ENCODE data around the gene LRSAM1.
A peak's percentile ranks its signal among the peaks of the same experiment; 100 is the strongest.

Gene LRSAM1

GRCh38 chr9:127535834-127536233, 84.5 kb downstream of the LRSAM1 start (continued):
- TF ChIP-seq CSRNP3 (CRISPR knock-in tag; IDR thresholded peaks at IDR 0.05): no peak
- no peak for TF ChIP-seq ZNF565 (CRISPR knock-in tag; conservative IDR thresholded peaks at IDR 0.05; ENCODE audit: low read depth)
- TF ChIP-seq ZFP30 (CRISPR knock-in tag; IDR thresholded peaks at IDR 0.05): no peak
- no peak for TF ChIP-seq CREB5 (CRISPR knock-in tag; IDR thresholded peaks at IDR 0.05; ENCODE audit: low read depth)
- no peak for TF ChIP-seq POU6F1 (CRISPR knock-in tag; IDR thresholded peaks at IDR 0.05; ENCODE audit: borderline replicate concordance, low read depth)

GRCh38 chr9:127536499-127536898, 85.2 kb downstream of the LRSAM1 start:
- TF ChIP-seq GLIS3 (CRISPR knock-in tag; IDR thresholded peaks at IDR 0.05) (no peak), CSDC2 (CRISPR knock-in tag; IDR thresholded peaks at IDR 0.05) (no peak), POU6F1 (CRISPR knock-in tag; IDR thresholded peaks at IDR 0.05; ENCODE audit: borderline replicate concordance, low read depth) (no peak), OSR1 (CRISPR knock-in tag; IDR thresholded peaks at IDR 0.05) (no peak), ZNF70 (CRISPR knock-in tag; IDR thresholded peaks at IDR 0.05) (no peak)
- no peak for ATAC-seq

GRCh38 chr9:127537014-127537413, 85.7 kb downstream of the LRSAM1 start:
- ATAC-seq: peak; percentile 6; the same call in 1 of the 3 replicates

More at GRCh38 chr9:127537014-127537413, 85.7 kb downstream of the LRSAM1 start:
- no peak for TF ChIP-seq ZC3H10 (CRISPR knock-in tag; IDR thresholded peaks at IDR 0.05)
- TF ChIP-seq GLIS3 (CRISPR knock-in tag; IDR thresholded peaks at IDR 0.05): no peak
- TF ChIP-seq ZNF70 (CRISPR knock-in tag; IDR thresholded peaks at IDR 0.05): no peak
- TF ChIP-seq PPARA (CRISPR knock-in tag; IDR thresholded peaks at IDR 0.05; ENCODE audit: borderline replicate concordance): no peak
- no peak for TF ChIP-seq TCF4 (CRISPR knock-in tag; IDR thresholded peaks at IDR 0.05; ENCODE audit: borderline replicate concordance)
- TF ChIP-seq POU6F1 (CRISPR knock-in tag; IDR thresholded peaks at IDR 0.05; ENCODE audit: borderline replicate concordance, low read depth): no peak
- TF ChIP-seq ZNF565 (CRISPR knock-in tag; conservative IDR thresholded peaks at IDR 0.05; ENCODE audit: low read depth): no peak
- TF ChIP-seq ZFP3 (CRISPR knock-in tag; IDR thresholded peaks at IDR 0.05): no peak
- no peak for TF ChIP-seq TOX (CRISPR knock-in tag; IDR thresholded peaks at IDR 0.05; ENCODE audit: borderline replicate concordance)
- no peak for TF ChIP-seq ESRRG (CRISPR knock-in tag; IDR thresholded peaks at IDR 0.05)
- no peak for TF ChIP-seq RARB (CRISPR knock-in tag; IDR thresholded peaks at IDR 0.05)
- no peak for TF ChIP-seq SNAI2 (CRISPR knock-in tag; IDR thresholded peaks at IDR 0.05)
- TF ChIP-seq PATZ1 (CRISPR knock-in tag; IDR thresholded peaks at IDR 0.05; ENCODE audit: borderline replicate concordance): no peak
- no peak for TF ChIP-seq CSRNP3 (CRISPR knock-in tag; IDR thresholded peaks at IDR 0.05)

Measured in SK-N-SH treated with all-trans-retinoic acid at 6 μM for 48 hours (cell line).